Thyroid gland (tissue), 4 donors: ENCODE data around the gene PIBF1.

Experiments used
- CTCF ChIP-seq, 6 experiments: fragments of 200-600 bp in 3 of 6; fragments of 450-650 bp in 3 of 6; sonication (generic) in 3 of 6; IDR thresholded peaks; one replicate each; pipeline ENCODE4 v1.5.1; 2016 to 2019; ENCODE audit warnings: antibody characterized with exemption in 6 of 6, mild to moderate bottlenecking in 2 of 6, inconsistent platforms in 1 of 6, moderate library complexity in 1 of 6
- POLR2A ChIP-seq, 2 donors: fragments of 450-650 bp; IDR thresholded peaks; one replicate each; pipeline ENCODE4 v1.6.1; 2017; ENCODE audit warnings: antibody characterized with exemption in 2 of 2, mild to moderate bottlenecking in 2 of 2, moderate library complexity in 1 of 2

- TF ChIP-seq CTCF (IDR thresholded peaks at IDR 0.05) (no peak), POLR2A (IDR thresholded peaks at IDR 0.05) (no peak)
Observed at GRCh38 chr13:72985610-72986009, 203.7 kb downstream of the PIBF1 start.
